T-helper 2 cell treated with Interferon-gamma antibody and Interleukin-4, amounts not matched to agents 5 μg/mL and 100 μg/mL, for 36 hours (primary cell): ENCODE results near the gene SRRT.

Experiments used
- DNase-seq: peaks from one replicate; pipeline ENCODE4 v3.0.0; 2021; ENCODE audit warnings: low spot score
- H3K27ac Mint-ChIP-seq: one replicate; pipeline ENCODE4 v1.8.0; 2021; ENCODE audit warnings: mild to moderate bottlenecking, mixed read lengths
- H3K27me3 Mint-ChIP-seq: one replicate; pipeline ENCODE4 v1.8.0; 2021; ENCODE audit warnings: low read depth, mixed read lengths
- H3K36me3 Mint-ChIP-seq: one replicate; pipeline ENCODE4 v1.8.0; 2021; ENCODE audit warnings: low read depth, mixed read lengths
- H3K4me1 Mint-ChIP-seq: one replicate; pipeline ENCODE4 v1.8.0; 2021; ENCODE audit warnings: low read depth, mixed read lengths
- H3K4me3 Mint-ChIP-seq: one replicate; pipeline ENCODE4 v1.8.0; 2022; ENCODE audit warnings: mild to moderate bottlenecking, moderate library complexity, mixed read lengths
- H3K9me3 Mint-ChIP-seq: one replicate; pipeline ENCODE4 v1.8.0; 2021; ENCODE audit warnings: mixed read lengths

SRRT gene

GRCh38 chr7:100874577-100875355, at the start of gene SRRT:
Gene SRRT (plus strand): TSS chr7:100875103. CDS start chr7:100875591, 488 bp downstream.
- Mint-ChIP-seq H3K9me3 (no peaks in the 10 kb centered on the region), H3K27me3 (no peaks in the 10 kb centered on the region), H3K4me1 (peaks cover 37% of the 10 kb centered on the region), H3K4me3 (peak within 1 kb of the TSS; percentile 97), H3K36me3 (peaks cover 65% of the 10 kb centered on the region), H3K27ac (peak within 1 kb of the TSS; percentile 97)
- peak; percentile 97 for DNase-seq

- H3K36me3 Mint-ChIP-seq = no peaks in the 10 kb centered on the region
- no peak overlapping the region for H3K27ac Mint-ChIP-seq
- DNase-seq = no peak
- H3K4me3 Mint-ChIP-seq = no peak overlapping the region
- H3K27me3 Mint-ChIP-seq = peaks cover 44% of the 10 kb centered on the region
- H3K4me1 Mint-ChIP-seq = peaks cover 14% of the 10 kb centered on the region
- H3K9me3 Mint-ChIP-seq = no peaks in the 10 kb centered on the region
These were observed 49.7 kb upstream of the SRRT start for GRCh38 chr7:100825215-100825671.

GRCh38 chr7:100825751-100826513, 49.0 kb upstream of the SRRT start:
- Mint-ChIP-seq H3K9me3 (no peaks in the 10 kb centered on the region), H3K4me1 (peaks cover 14% of the 10 kb centered on the region), H3K27ac (no peak overlapping the region), H3K27me3 (peaks cover 49% of the 10 kb centered on the region), H3K4me3 (peak overlapping the region; percentile 68), H3K36me3 (no peaks in the 10 kb centered on the region)
- DNase-seq = no peak

GRCh38 chr7:100826514-100827329, 48.2 kb upstream of the SRRT start:
- no peaks in the 10 kb centered on the region for H3K9me3 Mint-ChIP-seq
- peak overlapping the region; percentile 68 for H3K4me3 Mint-ChIP-seq
- H3K4me1 Mint-ChIP-seq = peaks cover 14% of the 10 kb centered on the region
- H3K36me3 Mint-ChIP-seq = no peaks in the 10 kb centered on the region
- no peak overlapping the region for H3K27ac Mint-ChIP-seq
- H3K27me3 Mint-ChIP-seq = peaks cover 50% of the 10 kb centered on the region
- DNase-seq = no peak

GRCh38 chr7:100827330-100828226, 47.3 kb upstream of the SRRT start, which contains the start of gene EPHB4:
Gene EPHB4 (minus strand): TSS chr7:100827523. CDS start chr7:100827030, 493 bp downstream.
- Mint-ChIP-seq H3K27ac (no peak within 1 kb of the TSS), H3K36me3 (no peaks in the 10 kb centered on the region), H3K27me3 (peaks cover 50% of the 10 kb centered on the region), H3K4me3 (peak within 1 kb of the TSS; percentile 68), H3K9me3 (no peaks in the 10 kb centered on the region), H3K4me1 (peaks cover 14% of the 10 kb centered on the region)
- DNase-seq = no peak

DNA sequence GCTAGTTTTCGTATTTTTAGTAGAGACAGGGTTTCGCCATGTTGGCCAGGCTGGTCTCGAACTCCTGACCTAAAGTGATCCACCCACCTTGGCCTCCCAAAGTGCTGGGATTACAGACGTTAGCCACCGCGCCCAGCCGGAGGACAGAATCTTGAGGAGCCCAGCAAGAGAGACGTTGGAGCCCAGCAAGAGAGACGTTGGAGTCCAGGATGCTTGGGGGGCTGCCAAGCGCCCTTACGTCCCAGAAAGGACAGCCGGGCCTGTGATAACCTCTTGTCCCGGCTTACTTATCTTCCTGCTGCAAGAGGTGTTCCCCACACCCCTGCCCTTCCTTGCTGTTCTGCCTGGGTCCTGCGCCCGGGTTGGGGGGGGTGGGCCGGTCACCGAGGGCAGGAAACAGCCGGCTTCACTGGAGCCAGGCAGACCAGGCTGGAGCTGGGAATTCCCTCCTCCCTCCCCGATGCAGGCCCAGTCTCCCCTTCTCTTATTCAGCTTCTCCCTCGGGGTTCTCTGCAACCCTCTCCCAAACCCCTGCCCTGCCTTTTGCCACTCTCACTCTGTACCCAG, 45.7 kb upstream of the SRRT start:
- Mint-ChIP-seq H3K36me3 (no peaks in the 10 kb centered on the region), H3K4me1 (peaks cover 14% of the 10 kb centered on the region), H3K9me3 (no peaks in the 10 kb centered on the region), H3K4me3 (no peak overlapping the region), H3K27me3 (peaks cover 50% of the 10 kb centered on the region), H3K27ac (no peak overlapping the region)
- no peak for DNase-seq

GRCh38 chr7:100830396-100830795, 44.5 kb upstream of the SRRT start:
- Mint-ChIP-seq H3K4me1 (peaks cover 14% of the 10 kb centered on the region), H3K27me3 (peaks cover 42% of the 10 kb centered on the region), H3K36me3 (no peaks in the 10 kb centered on the region), H3K4me3 (no peak overlapping the region), H3K9me3 (no peaks in the 10 kb centered on the region), H3K27ac (no peak overlapping the region)
- no peak for DNase-seq

- DNase-seq = no peak
- Mint-ChIP-seq H3K27me3 (peaks cover 29% of the 10 kb centered on the region), H3K36me3 (no peaks in the 10 kb centered on the region), H3K27ac (no peak overlapping the region), H3K9me3 (no peaks in the 10 kb centered on the region), H3K4me3 (no peak overlapping the region), H3K4me1 (peaks cover 15% of the 10 kb centered on the region)
These were observed 42.6 kb upstream of the SRRT start for GRCh38 chr7:100832281-100832633.

DNA sequence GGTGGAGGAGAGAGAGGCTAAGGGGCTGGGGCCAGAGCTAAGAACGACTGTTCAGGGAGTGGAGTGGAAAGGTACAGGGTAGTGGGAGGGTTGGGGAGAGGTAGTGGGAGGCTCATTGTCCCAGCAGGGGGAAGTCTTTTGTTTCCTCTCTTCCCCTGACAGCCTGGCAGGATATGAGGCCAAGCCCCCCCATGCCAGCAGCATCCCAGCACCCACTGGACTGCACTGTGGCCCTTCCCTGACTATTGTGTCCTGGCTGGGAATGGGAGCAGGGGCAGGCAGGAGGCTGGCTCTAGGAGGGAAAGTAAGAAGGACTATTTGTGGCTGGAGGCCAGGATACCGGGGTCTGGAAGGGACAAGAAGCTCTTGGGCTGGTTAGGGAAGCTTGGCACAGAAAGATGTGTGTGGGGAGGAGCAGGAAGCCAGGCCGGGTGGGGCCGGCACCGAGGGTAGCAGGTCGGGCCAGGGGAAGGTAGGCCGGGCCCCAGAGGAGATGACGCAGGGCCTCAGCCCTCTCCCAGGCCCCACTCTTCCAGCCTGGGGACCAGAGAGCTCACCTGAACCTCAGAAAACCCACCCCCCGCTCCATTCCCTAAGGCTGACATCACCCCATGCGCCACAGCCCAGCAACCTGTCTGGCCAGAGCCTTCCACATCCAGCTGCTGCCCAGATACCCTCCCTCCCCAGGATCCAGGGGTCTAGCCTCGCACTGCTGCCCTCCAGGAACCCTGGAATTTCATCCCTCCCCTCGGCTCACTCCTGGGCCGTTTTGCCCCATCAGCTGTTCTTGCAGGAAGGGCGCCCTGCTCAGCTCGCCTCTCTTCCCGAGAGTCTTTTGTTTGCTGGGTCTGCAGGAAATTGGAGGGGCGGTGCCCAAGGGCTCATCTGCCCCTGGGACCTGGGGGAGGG, 38.7 kb upstream of the SRRT start:
- H3K4me3 Mint-ChIP-seq = no peak overlapping the region

DNA sequence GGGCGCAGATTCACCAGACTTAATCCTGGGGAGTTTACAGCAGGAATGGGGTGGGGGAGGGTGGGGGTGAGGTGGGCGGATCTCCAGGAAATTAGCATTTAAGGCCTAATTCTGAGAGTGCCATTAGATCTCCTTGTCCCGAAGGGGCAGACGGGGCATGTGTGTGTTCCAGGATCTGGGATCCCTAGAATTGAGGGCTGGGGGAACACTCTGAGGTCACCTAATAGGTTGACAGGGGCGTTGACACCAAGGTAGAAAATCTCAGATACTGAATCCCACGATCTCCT, 38.1 kb upstream of the SRRT start:
- Mint-ChIP-seq H3K4me3 (peak overlapping the region; percentile 73), H3K27ac (no peak overlapping the region), H3K27me3 (peaks cover 4% of the 10 kb centered on the region), H3K9me3 (no peaks in the 10 kb centered on the region), H3K36me3 (no peaks in the 10 kb centered on the region), H3K4me1 (peaks cover 14% of the 10 kb centered on the region)
- DNase-seq = no peak

More for the DNA sequence above, 38.7 kb upstream of the SRRT start:
- Mint-ChIP-seq H3K4me1 (peaks cover 14% of the 10 kb centered on the region), H3K27ac (peak overlapping the region; percentile 34), H3K27me3 (peaks cover 3% of the 10 kb centered on the region), H3K36me3 (no peaks in the 10 kb centered on the region), H3K9me3 (no peaks in the 10 kb centered on the region)
- no peak for DNase-seq

GRCh38 chr7:100837099-100837836, 37.6 kb upstream of the SRRT start:
- DNase-seq = peak; percentile 57
- no peaks in the 10 kb centered on the region for H3K9me3 Mint-ChIP-seq
- H3K36me3 Mint-ChIP-seq = no peaks in the 10 kb centered on the region
- H3K4me3 Mint-ChIP-seq = peak overlapping the region; percentile 73
- peaks cover 14% of the 10 kb centered on the region for H3K4me1 Mint-ChIP-seq
- H3K27me3 Mint-ChIP-seq = peaks cover 9% of the 10 kb centered on the region
- peak overlapping the region; percentile 35 for H3K27ac Mint-ChIP-seq

GRCh38 chr7:100839361-100839760, 35.5 kb upstream of the SRRT start:
- H3K27ac Mint-ChIP-seq = no peak overlapping the region
- no peaks in the 10 kb centered on the region for H3K9me3 Mint-ChIP-seq
- DNase-seq = no peak
- H3K36me3 Mint-ChIP-seq = no peaks in the 10 kb centered on the region
- H3K4me1 Mint-ChIP-seq = peaks cover 14% of the 10 kb centered on the region
- peaks cover 11% of the 10 kb centered on the region for H3K27me3 Mint-ChIP-seq
- H3K4me3 Mint-ChIP-seq = no peak overlapping the region
